Measurements from ENCODE around the gene RHBDD1.

The RHBDD1 gene

DNA sequence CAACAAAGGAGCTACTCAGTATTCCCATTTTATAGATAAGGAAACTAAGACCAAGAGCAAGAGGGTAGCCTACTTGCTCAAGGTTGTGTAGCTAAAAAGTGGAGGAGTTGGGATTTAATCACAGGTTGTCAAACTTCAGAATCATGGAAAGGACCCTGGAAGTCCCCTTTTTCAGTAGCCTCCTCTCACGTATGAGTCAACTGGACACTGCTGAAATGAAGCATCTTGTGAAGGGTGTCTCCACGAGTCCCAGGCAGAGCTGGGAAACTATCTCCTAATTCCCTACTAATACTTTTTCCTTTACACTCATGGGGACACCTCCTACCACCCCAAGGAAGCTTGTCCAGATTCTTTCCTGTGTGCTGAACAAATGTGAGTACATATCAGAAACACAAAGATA, 155.8 kb downstream of the RHBDD1 start:
- TF ChIP-seq CTCF (conservative IDR thresholded peaks at IDR 0.05; ENCODE audit: low read length) = no peak
- H3K4me3 ChIP-seq (ENCODE audit: low read length) = no peak overlapping the region
- no peak for DNase-seq (ENCODE audit: low read depth)

- TF ChIP-seq CTCF (conservative IDR thresholded peaks at IDR 0.05; ENCODE audit: low read length) = no peak
- DNase-seq (ENCODE audit: low read depth) = no peak
- no peak overlapping the region for H3K4me3 ChIP-seq (ENCODE audit: low read length)
Observed at GRCh38 chr2:226993171-226993570, 157.3 kb downstream of the RHBDD1 start.

- no peak overlapping the region for H3K4me3 ChIP-seq (ENCODE audit: low read length)
- no peak for DNase-seq (ENCODE audit: low read depth)
Observed at GRCh38 chr2:226994775-226995174, 158.9 kb downstream of the RHBDD1 start.

DNA sequence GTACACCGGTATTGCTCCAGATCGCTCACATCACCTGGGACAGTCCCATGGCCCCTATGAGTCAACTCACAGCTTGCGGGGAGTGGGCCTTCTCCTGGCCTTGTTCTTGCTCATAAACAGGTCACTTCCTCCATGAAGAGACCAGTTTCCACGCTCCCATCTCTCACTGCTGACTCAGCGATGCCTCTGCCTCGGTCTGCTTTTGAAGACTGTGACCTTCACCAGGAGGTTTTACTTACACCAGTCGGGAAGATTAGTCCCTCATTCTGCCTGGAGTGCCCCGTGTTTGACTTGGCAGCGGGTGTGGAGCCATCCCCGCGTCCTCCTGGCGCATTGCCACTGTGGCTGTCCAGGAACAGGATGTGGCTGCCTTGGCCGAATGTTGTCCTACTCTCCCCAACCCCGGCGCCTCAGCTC, 159.8 kb downstream of the RHBDD1 start:
- H3K4me3 ChIP-seq (ENCODE audit: low read length) = no peak overlapping the region
- peak; percentile 76 for DNase-seq (ENCODE audit: low read depth)
- no peak for TF ChIP-seq CTCF (conservative IDR thresholded peaks at IDR 0.05; ENCODE audit: low read length)

More at GRCh38 chr2:226994775-226995174, 158.9 kb downstream of the RHBDD1 start:
- peak; percentile 18; the same call in 1 of the 2 replicates for TF ChIP-seq CTCF (conservative IDR thresholded peaks at IDR 0.05; ENCODE audit: low read length)

- no peak overlapping the region for H3K4me3 ChIP-seq (ENCODE audit: low read length)
- TF ChIP-seq CTCF (conservative IDR thresholded peaks at IDR 0.05; ENCODE audit: low read length) = no peak
- DNase-seq (ENCODE audit: low read depth) = no peak
Observed at GRCh38 chr2:226999661-227000060, 163.8 kb downstream of the RHBDD1 start.

DNA sequence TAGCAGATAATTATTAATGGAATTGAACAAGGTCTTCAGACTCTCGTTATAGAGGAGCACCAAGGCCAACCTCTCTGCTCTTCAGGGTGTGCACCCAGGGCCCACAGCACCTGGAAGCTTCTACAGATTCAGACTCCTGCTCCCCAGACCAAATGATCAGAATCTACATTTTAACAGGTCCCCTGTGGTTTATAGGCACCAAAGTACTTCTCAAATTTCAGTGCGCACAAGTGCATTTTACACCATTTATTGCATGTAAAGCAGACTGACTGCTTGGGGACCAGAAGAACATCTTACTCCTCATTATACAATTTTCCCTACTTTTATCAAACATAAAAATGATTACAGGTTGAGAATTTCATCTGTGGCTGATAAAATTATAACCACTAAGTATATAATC, 164.3 kb downstream of the RHBDD1 start:
- no peak for DNase-seq (ENCODE audit: low read depth)
- TF ChIP-seq CTCF (conservative IDR thresholded peaks at IDR 0.05; ENCODE audit: low read length) = no peak
- no peak overlapping the region for H3K4me3 ChIP-seq (ENCODE audit: low read length)

DNA sequence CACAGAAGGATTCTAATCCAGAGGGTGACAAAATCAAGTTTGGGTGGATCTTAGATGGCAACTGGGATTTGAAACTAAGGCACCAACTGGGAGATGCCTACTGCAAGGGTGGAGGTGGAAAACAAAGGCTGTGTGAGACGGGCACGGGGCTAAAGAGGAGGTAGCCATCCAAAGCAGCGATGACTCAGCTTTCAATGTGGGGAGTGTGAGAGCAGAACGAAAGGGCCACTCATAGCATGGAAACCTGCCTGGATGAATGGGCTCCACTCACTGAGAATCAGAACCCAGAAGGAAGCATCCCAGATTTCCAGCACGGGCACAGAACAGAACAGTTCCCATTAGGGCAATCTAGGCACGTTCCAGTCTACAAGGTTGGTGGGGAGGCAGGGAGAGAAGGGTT, 168.6 kb downstream of the RHBDD1 start:
- DNase-seq (ENCODE audit: low read depth) = no peak
- no peak overlapping the region for H3K4me3 ChIP-seq (ENCODE audit: low read length)
- no peak for TF ChIP-seq CTCF (conservative IDR thresholded peaks at IDR 0.05; ENCODE audit: low read length)

Measured in AG10803 (cell line).